Loucy (cell line): ENCODE data around the gene OSBPL2.
A peak's percentile ranks its signal among the peaks of the same experiment; 100 is the strongest.

ENCODE experiments used
- H2AFZ ChIP-seq: fragments of 200-600 bp; sonication (generic); 2 replicates; pipeline ENCODE4 v1.6.0; 2016; ENCODE audit warnings: antibody characterized with exemption, mild to moderate bottlenecking, low read length, moderate library complexity
- H3F3A ChIP-seq: fragments of 200-600 bp; 2 replicates; pipeline ENCODE4 v1.6.0; 2016; ENCODE audit warnings: antibody characterized with exemption, low read depth, mild to moderate bottlenecking
- H3K27me3 ChIP-seq: fragments of 200-600 bp; sonication (generic); 2 replicates; pipeline ENCODE4 v1.6.1; 2014; ENCODE audit warnings: low read length, mild to moderate bottlenecking; ENCODE audit not compliant: insufficient read depth, poor library complexity, severe bottlenecking
- H3K36me3 ChIP-seq: fragments of 200-600 bp; sonication (generic); 2 replicates; pipeline ENCODE4 v1.6.1; 2016; ENCODE audit warnings: low read length; ENCODE audit not compliant: insufficient read depth
- H3K4me1 ChIP-seq: fragments of 200-600 bp; sonication (generic); 2 replicates; pipeline ENCODE4 v1.5.1; 2014; ENCODE audit warnings: low read length, mild to moderate bottlenecking; ENCODE audit not compliant: insufficient read depth, poor library complexity, severe bottlenecking
- H3K4me2 ChIP-seq: fragments of 200-600 bp; sonication (generic); 2 replicates; pipeline ENCODE4 v1.6.0; 2014; ENCODE audit warnings: antibody characterized with exemption, low read length, low read depth, mild to moderate bottlenecking; ENCODE audit not compliant: poor library complexity, severe bottlenecking
- H3K4me3 ChIP-seq: fragments of 200-600 bp; sonication (generic); 2 replicates; pipeline ENCODE4 v1.5.1; 2014; ENCODE audit warnings: low read length, mild to moderate bottlenecking, mixed read lengths; ENCODE audit not compliant: poor library complexity, severe bottlenecking
- H3K79me2 ChIP-seq: fragments of 200-600 bp; sonication (generic); 2 replicates; pipeline ENCODE4 v1.6.1; 2014; ENCODE audit warnings: low read length; ENCODE audit not compliant: insufficient read depth
- H3K9ac ChIP-seq: fragments of 200-600 bp; sonication (generic); 2 replicates; pipeline ENCODE4 v1.6.0; 2014; ENCODE audit warnings: mild to moderate bottlenecking, low read depth, low read length, moderate library complexity; ENCODE audit not compliant: poor library complexity, severe bottlenecking
- H3K9me2 ChIP-seq: fragments of 200-600 bp; sonication (generic); replicated peaks from 2 replicates; pipeline ENCODE4 v1.6.1; 2016; ENCODE audit warnings: low read depth, low read length, mixed read lengths
- H3K9me3 ChIP-seq: fragments of 200-600 bp; sonication (generic); 2 replicates; pipeline ENCODE4 v1.6.1; 2014; ENCODE audit warnings: mild to moderate bottlenecking, antibody characterized with exemption, low read length, low read depth; ENCODE audit not compliant: insufficient read depth
- H4K20me1 ChIP-seq: fragments of 200-600 bp; sonication (generic); 2 replicates; pipeline ENCODE4 v1.6.0; 2014; ENCODE audit warnings: antibody characterized with exemption, low read length, mild to moderate bottlenecking; ENCODE audit not compliant: insufficient read depth, poor library complexity, severe bottlenecking
- CTCF ChIP-seq: fragments of 200-600 bp; sonication (generic); conservative IDR thresholded peaks from 2 replicates; pipeline ENCODE4 v1.5.1; 2014; ENCODE audit warnings: mild to moderate bottlenecking, antibody characterized with exemption, low read length
- EZH2phosphoT487 ChIP-seq: fragments of 200-600 bp; IDR thresholded peaks from 2 replicates; pipeline ENCODE4 v1.6.1; 2018; ENCODE audit warnings: antibody characterized with exemption, mild to moderate bottlenecking, moderate library complexity, borderline replicate concordance

OSBPL2 gene

DNA sequence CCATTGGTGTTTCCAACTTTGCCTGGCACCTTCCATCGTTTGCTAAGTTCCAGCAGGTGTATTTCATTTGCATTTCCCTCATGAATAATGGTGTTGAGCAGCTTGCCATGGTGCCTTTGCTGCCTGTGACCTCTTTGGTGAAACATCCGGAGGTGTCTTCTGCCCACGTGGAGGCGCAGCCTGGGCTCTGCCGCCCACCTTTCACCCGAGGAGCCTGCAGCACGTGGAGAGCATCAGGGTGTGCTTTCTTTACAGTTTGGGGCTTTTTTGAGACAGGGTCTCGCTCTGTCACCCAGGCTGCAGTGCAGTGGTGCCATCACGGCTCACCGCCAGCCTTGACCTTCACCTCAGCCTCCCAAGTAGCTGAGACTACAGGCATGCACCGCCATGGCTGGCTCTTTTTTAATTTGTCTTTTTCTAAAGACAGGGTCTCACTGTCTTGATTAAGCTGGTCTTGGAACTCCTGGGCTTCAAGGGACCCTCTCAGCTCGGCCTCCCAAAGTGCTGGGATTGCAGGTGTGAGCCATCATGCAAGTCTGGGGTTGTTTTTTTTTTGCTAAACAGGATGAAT lies 61.4 kb downstream of the OSBPL2 start:
- no peaks in the 10 kb centered on the region for H3K27me3 ChIP-seq
- no peak overlapping the region for H3K4me2 ChIP-seq
- no peaks in the 10 kb centered on the region for H3K9me3 ChIP-seq
- H3K36me3 ChIP-seq: peaks cover 14% of the 10 kb centered on the region; the same call in 1 of the 2 replicates
- H4K20me1 ChIP-seq: peaks cover 19% of the 10 kb centered on the region
- H3K79me2 ChIP-seq: peaks cover 18% of the 10 kb centered on the region
- TF ChIP-seq CTCF: no peak
- no peak for TF ChIP-seq EZH2phosphoT487
- H3K4me3 ChIP-seq: no peak overlapping the region
- H3K9ac ChIP-seq: no peak overlapping the region
- H2AFZ ChIP-seq: no peak overlapping the region
- H3K9me2 ChIP-seq: no peaks in the 10 kb centered on the region
- H3K4me1 ChIP-seq: peaks cover 9% of the 10 kb centered on the region
- 0 out of 2 replicates have a peak, but pooled peaks cover 5% of the 10 kb centered on the region for H3F3A ChIP-seq

- Histone ChIP-seq H3K4me2 (no peak overlapping the region), H3K9me3 (no peaks in the 10 kb centered on the region), H3K36me3 (peaks cover 9% of the 10 kb centered on the region; the same call in 1 of the 2 replicates), H2AFZ (no peak overlapping the region), H3K4me1 (peaks cover 15% of the 10 kb centered on the region), H3K79me2 (peaks cover 23% of the 10 kb centered on the region), H4K20me1 (peaks cover 24% of the 10 kb centered on the region), H3K27me3 (no peaks in the 10 kb centered on the region), H3K9me2 (no peaks in the 10 kb centered on the region), H3K9ac (no peak overlapping the region), H3K4me3 (no peak overlapping the region), H3F3A (0 out of 2 replicates have a peak, but pooled peaks cover 5% of the 10 kb centered on the region)
- TF ChIP-seq EZH2phosphoT487: no peak
- TF ChIP-seq CTCF: no peak
These were observed 62.0 kb downstream of the OSBPL2 start for GRCh38 chr20:62300319-62300718.

DNA sequence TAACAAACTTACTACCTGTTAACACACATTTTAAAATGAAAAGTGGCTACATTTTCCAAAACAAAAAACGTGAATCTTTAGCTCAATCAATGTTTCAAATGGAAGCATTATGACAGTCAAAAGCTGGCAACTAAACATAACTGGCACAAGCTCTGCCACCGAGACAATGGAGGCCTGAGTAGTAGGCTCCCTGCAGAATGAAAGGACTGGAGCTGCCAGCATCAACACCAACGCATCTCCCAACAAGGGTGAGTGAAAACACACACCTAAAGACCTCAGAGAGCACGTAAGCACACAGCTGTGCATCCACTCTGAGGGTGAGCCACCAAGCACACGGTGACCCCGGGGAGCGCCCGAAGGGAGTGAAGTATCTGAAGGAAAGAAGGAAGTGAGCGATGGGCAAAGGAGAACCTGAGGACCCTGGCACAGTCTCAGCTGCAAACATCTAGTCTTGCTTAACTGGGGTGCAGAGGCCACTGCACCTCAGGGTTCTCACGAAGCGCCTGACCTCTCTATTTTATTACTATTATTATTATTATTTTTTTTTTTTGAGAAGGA lies 62.9 kb downstream of the OSBPL2 start:
- no peak overlapping the region for H2AFZ ChIP-seq
- TF ChIP-seq EZH2phosphoT487 (no peak), CTCF (no peak)
- H4K20me1 ChIP-seq: peaks cover 33% of the 10 kb centered on the region
- no peaks in the 10 kb centered on the region for H3K9me2 ChIP-seq
- H3K79me2 ChIP-seq: peaks cover 32% of the 10 kb centered on the region
- H3F3A ChIP-seq: 0 out of 2 replicates have a peak, but pooled peaks cover 5% of the 10 kb centered on the region
- peaks cover 4% of the 10 kb centered on the region; the same call in 1 of the 2 replicates for H3K36me3 ChIP-seq
- H3K4me3 ChIP-seq: peak overlapping the region; percentile 86
- H3K27me3 ChIP-seq: no peaks in the 10 kb centered on the region
- H3K9ac ChIP-seq: no peak overlapping the region
- H3K4me1 ChIP-seq: peaks cover 19% of the 10 kb centered on the region
- peak overlapping the region; percentile 85 for H3K4me2 ChIP-seq
- no peaks in the 10 kb centered on the region for H3K9me3 ChIP-seq
